ENCODE measurements around the gene ARID4B.

ARID4B gene

DNA sequence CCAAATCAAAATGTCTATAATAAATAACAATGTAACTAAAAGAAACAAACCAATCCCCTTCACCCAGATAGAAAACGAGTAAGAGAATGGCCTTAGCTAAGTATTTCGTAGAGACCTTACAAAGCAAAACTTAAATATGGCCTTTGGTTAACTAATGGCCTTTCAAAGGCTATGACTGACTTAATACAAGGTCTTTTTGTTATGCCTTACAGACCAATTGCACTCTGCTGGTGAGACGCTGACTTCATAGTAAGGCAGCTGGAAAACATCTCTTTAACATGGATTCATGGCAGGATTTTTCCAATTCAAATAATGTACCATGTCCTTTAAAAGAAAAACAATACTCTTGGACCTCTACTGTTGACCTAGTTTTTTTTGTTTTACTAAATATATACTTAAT, 23.5 kb upstream of the ARID4B start:
- H3K4me3 ChIP-seq (ENCODE audit: low read depth, low read length) = no peak overlapping the region
- H3K4me1 ChIP-seq (ENCODE audit: control insufficient read depth, insufficient read depth, low read length) = no peaks in the 10 kb centered on the region
- POLR2A ChIA-PET = interaction anchor here (0.7 to 1.2 kb wide), 3 partner anchors 11 to 246 kb away, joined by 4 to 6 read pairs (median 5); partner anchors contain the start of gene GGPS1
- peaks cover 0 to 10% of the 10 kb centered on the region in 2 experiments; a peak in 1 of 3 replicates for H3K36me3 ChIP-seq (ENCODE audit: control insufficient read depth in 2 of 2, insufficient read depth in 1 of 2, low read length in 2 of 2)
- H3K9me3 ChIP-seq (ENCODE audit: control insufficient read depth, insufficient read depth, low read depth, low read length) = no peaks in the 10 kb centered on the region
- TF ChIP-seq ZNF391 (tag by site-specific recombination; IDR thresholded peaks at IDR 0.05; ENCODE audit: borderline replicate concordance, low read depth) = no peak
- TF ChIP-seq ZNF274 (IDR thresholded peaks at IDR 0.05; ENCODE audit: low read length) = no peak
- no peak for TF ChIP-seq ZNF274 (tag by site-specific recombination; IDR thresholded peaks at IDR 0.05; ENCODE audit: borderline replicate concordance)
- TF ChIP-seq ZNF24 (tag by site-specific recombination; IDR thresholded peaks at IDR 0.05) = no peak
- TF ChIP-seq, protein P1, sequence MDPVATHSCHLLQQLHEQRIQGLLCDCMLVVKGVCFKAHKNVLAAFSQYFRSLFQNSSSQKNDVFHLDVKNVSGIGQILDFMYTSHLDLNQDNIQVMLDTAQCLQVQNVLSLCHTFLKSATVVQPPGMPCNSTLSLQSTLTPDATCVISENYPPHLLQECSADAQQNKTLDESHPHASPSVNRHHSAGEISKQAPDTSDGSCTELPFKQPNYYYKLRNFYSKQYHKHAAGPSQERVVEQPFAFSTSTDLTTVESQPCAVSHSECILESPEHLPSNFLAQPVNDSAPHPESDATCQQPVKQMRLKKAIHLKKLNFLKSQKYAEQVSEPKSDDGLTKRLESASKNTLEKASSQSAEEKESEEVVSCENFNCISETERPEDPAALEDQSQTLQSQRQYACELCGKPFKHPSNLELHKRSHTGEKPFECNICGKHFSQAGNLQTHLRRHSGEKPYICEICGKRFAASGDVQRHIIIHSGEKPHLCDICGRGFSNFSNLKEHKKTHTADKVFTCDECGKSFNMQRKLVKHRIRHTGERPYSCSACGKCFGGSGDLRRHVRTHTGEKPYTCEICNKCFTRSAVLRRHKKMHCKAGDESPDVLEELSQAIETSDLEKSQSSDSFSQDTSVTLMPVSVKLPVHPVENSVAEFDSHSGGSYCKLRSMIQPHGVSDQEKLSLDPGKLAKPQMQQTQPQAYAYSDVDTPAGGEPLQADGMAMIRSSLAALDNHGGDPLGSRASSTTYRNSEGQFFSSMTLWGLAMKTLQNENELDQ (tag by site-specific recombination; IDR thresholded peaks at IDR 0.05; ENCODE audit: low read depth) = no peak
- TF ChIP-seq ZSCAN30 (tag by site-specific recombination; IDR thresholded peaks at IDR 0.05) = no peak
- no peak for TF ChIP-seq ZNF843 (tag by site-specific recombination; IDR thresholded peaks at IDR 0.05)
- TF ChIP-seq RBAK (tag by site-specific recombination; IDR thresholded peaks at IDR 0.05) = no peak
- TF ChIP-seq KLF16 (tag by site-specific recombination; IDR thresholded peaks at IDR 0.05) = no peak
- no peak for TF ChIP-seq ZBTB48 (tag by site-specific recombination; IDR thresholded peaks at IDR 0.05)
- TF ChIP-seq, protein P2, sequence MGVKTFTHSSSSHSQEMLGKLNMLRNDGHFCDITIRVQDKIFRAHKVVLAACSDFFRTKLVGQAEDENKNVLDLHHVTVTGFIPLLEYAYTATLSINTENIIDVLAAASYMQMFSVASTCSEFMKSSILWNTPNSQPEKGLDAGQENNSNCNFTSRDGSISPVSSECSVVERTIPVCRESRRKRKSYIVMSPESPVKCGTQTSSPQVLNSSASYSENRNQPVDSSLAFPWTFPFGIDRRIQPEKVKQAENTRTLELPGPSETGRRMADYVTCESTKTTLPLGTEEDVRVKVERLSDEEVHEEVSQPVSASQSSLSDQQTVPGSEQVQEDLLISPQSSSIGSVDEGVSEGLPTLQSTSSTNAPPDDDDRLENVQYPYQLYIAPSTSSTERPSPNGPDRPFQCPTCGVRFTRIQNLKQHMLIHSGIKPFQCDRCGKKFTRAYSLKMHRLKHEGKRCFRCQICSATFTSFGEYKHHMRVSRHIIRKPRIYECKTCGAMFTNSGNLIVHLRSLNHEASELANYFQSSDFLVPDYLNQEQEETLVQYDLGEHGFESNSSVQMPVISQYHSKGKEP (tag by site-specific recombination; IDR thresholded peaks at IDR 0.05) = no peak
- no peak for TF ChIP-seq ZBTB20 (tag by site-specific recombination; IDR thresholded peaks at IDR 0.05)
- no peak for TF ChIP-seq ZNF239 (tag by site-specific recombination; IDR thresholded peaks at IDR 0.05)
- CTCF ChIA-PET = interaction anchor here (0.7 to 1.3 kb wide), 2 partner anchors 9 to 225 kb away, joined by 3 to 4 read pairs; no protein-coding TSS in a partner anchor
- H3K27ac ChIP-seq (ENCODE audit: extremely low read depth, low read depth, low read length) = no peak overlapping the region

DNA sequence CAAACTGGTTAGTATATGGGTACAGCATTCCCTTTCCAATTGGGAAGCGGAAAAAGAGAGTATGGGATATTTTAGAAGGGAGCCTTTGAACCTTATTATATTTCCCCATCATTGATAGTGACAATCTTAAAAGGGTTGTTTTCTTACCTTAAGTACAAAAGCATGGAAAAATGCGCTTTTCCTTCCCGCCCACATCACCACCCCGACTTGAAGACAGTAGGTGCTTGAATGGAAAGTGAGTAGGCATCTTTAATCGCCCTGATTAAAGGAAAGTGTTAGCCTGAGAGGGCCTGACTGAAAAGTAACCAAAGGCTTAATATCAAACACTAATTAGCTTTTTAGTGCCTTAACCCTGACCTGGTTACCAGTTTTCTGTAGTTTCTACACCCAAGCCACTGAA, 15.7 kb upstream of the ARID4B start:
- no peaks in the 10 kb centered on the region for H3K4me1 ChIP-seq (ENCODE audit: control insufficient read depth, insufficient read depth, low read length)
- H3K27ac ChIP-seq (ENCODE audit: extremely low read depth, low read depth, low read length) = no peak overlapping the region
- no peaks in the 10 kb centered on the region for H3K9me3 ChIP-seq (ENCODE audit: control insufficient read depth, insufficient read depth, low read depth, low read length)
- ChIA-PET POLR2A (no interaction called here), CTCF (interaction anchor here (0.6 to 1.5 kb wide), 3 partner anchors 13 to 439 kb away, joined by 3 read pairs; no protein-coding TSS in a partner anchor)
- H3K4me3 ChIP-seq (ENCODE audit: low read depth, low read length) = no peak overlapping the region
- TF ChIP-seq IKZF3 (tag by site-specific recombination; IDR thresholded peaks at IDR 0.05) (0 out of 2 replicates have a peak, but pooled peaks have one; percentile 28), ZFHX2 (tag by site-specific recombination; conservative IDR thresholded peaks at IDR 0.05) (0 out of 2 replicates have a peak, but pooled peaks have one; percentile 15), PRDM1 (tag by site-specific recombination; IDR thresholded peaks at IDR 0.05) (0 out of 2 replicates have a peak, but pooled peaks have one; percentile 42), ZNF211 (tag by site-specific recombination; IDR thresholded peaks at IDR 0.05; ENCODE audit: low read depth) (no peak)
- H3K36me3 ChIP-seq (ENCODE audit: control insufficient read depth in 2 of 2, insufficient read depth in 1 of 2, low read length in 2 of 2) = peaks cover 12 to 51% of the 10 kb centered on the region in 2 experiments

DNA sequence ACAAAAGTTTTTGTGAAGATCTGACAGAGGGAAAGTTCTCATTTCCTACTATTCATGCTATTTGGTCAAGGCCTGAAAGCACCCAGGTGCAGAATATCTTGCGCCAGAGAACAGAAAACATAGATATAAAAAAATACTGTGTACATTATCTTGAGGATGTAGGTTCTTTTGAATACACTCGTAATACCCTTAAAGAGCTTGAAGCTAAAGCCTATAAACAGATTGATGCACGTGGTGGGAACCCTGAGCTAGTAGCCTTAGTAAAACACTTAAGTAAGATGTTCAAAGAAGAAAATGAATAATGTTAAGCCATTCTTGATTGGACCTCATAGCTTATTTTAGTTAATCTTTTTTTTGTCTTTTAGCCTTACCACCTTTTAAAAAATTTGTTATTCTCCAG, 14.5 kb upstream of the ARID4B start:
- H3K4me3 ChIP-seq (ENCODE audit: low read depth, low read length) = no peak overlapping the region
- CTCF ChIA-PET = interaction anchor here (0.8 to 1.5 kb wide), 4 partner anchors 8 to 73 kb away, joined by 3 to 4 read pairs (median 4); no protein-coding TSS in a partner anchor
- H3K4me1 ChIP-seq (ENCODE audit: control insufficient read depth, insufficient read depth, low read length) = no peaks in the 10 kb centered on the region
- H3K9me3 ChIP-seq (ENCODE audit: control insufficient read depth, insufficient read depth, low read depth, low read length) = no peaks in the 10 kb centered on the region
- POLR2A ChIA-PET = interaction anchor here (2.4 kb wide), 1 partner anchor 25 kb away, joined by 10 read pairs; the partner anchor contains the start of gene TBCE
- peaks cover 19 to 60% of the 10 kb centered on the region in 2 experiments for H3K36me3 ChIP-seq (ENCODE audit: control insufficient read depth in 2 of 2, insufficient read depth in 1 of 2, low read length in 2 of 2)
- H3K27ac ChIP-seq (ENCODE audit: extremely low read depth, low read depth, low read length) = no peak overlapping the region
- TF ChIP-seq, protein P3, sequence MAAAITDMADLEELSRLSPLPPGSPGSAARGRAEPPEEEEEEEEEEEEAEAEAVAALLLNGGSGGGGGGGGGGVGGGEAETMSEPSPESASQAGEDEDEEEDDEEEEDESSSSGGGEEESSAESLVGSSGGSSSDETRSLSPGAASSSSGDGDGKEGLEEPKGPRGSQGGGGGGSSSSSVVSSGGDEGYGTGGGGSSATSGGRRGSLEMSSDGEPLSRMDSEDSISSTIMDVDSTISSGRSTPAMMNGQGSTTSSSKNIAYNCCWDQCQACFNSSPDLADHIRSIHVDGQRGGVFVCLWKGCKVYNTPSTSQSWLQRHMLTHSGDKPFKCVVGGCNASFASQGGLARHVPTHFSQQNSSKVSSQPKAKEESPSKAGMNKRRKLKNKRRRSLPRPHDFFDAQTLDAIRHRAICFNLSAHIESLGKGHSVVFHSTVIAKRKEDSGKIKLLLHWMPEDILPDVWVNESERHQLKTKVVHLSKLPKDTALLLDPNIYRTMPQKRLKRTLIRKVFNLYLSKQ (tag by site-specific recombination; IDR thresholded peaks at IDR 0.05; ENCODE audit: borderline replicate concordance) = no peak
- TF ChIP-seq SCRT2 (tag by site-specific recombination; IDR thresholded peaks at IDR 0.05) (no peak), ZNF521 (tag by site-specific recombination; IDR thresholded peaks at IDR 0.05) (no peak)
- TF ChIP-seq, protein P4, sequence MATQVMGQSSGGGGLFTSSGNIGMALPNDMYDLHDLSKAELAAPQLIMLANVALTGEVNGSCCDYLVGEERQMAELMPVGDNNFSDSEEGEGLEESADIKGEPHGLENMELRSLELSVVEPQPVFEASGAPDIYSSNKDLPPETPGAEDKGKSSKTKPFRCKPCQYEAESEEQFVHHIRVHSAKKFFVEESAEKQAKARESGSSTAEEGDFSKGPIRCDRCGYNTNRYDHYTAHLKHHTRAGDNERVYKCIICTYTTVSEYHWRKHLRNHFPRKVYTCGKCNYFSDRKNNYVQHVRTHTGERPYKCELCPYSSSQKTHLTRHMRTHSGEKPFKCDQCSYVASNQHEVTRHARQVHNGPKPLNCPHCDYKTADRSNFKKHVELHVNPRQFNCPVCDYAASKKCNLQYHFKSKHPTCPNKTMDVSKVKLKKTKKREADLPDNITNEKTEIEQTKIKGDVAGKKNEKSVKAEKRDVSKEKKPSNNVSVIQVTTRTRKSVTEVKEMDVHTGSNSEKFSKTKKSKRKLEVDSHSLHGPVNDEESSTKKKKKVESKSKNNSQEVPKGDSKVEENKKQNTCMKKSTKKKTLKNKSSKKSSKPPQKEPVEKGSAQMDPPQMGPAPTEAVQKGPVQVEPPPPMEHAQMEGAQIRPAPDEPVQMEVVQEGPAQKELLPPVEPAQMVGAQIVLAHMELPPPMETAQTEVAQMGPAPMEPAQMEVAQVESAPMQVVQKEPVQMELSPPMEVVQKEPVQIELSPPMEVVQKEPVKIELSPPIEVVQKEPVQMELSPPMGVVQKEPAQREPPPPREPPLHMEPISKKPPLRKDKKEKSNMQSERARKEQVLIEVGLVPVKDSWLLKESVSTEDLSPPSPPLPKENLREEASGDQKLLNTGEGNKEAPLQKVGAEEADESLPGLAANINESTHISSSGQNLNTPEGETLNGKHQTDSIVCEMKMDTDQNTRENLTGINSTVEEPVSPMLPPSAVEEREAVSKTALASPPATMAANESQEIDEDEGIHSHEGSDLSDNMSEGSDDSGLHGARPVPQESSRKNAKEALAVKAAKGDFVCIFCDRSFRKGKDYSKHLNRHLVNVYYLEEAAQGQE (tag by site-specific recombination; IDR thresholded peaks at IDR 0.05) = no peak
- TF ChIP-seq, protein P5, sequence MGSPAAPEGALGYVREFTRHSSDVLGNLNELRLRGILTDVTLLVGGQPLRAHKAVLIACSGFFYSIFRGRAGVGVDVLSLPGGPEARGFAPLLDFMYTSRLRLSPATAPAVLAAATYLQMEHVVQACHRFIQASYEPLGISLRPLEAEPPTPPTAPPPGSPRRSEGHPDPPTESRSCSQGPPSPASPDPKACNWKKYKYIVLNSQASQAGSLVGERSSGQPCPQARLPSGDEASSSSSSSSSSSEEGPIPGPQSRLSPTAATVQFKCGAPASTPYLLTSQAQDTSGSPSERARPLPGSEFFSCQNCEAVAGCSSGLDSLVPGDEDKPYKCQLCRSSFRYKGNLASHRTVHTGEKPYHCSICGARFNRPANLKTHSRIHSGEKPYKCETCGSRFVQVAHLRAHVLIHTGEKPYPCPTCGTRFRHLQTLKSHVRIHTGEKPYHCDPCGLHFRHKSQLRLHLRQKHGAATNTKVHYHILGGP (tag by site-specific recombination; IDR thresholded peaks at IDR 0.05) = no peak
